ENCODE measurements around the gene RAPGEF5.

The RAPGEF5 gene

DNA sequence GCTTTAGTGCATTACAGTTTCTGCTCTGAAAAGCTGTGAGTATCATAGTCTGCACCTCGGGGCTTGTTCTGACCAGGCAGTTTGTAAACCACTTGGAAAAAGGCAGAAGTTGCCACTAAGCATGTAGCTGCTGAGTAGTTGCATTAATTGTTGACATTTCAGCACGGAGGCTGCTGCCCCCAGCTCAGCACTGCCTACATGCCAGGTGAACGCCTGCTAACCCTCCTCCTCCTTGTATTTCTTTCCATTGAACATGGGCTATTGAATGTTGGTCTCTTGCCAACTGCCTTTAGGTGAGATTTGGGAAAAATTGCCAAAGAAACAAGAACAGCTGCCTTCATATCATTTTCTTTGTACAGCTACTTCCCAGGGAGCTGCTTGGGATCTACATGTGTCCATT is 164.2 kb downstream of the RAPGEF5 start:
- Histone ChIP-seq H3K27me3 (ENCODE audit: control insufficient read depth, insufficient read depth, low read length) (peaks cover 39% of the 10 kb centered on the region), H3K36me3 (ENCODE audit: control insufficient read depth, insufficient read depth, low read length) (no peaks in the 10 kb centered on the region), H3K4me3 (ENCODE audit: low read depth, low read length) (peak overlapping the region; percentile 66), H3K9ac (ENCODE audit: low read depth, low read length) (no peak overlapping the region), H3K9me3 (ENCODE audit: control insufficient read depth, insufficient read depth, low read length) (no peaks in the 10 kb centered on the region), H3K4me1 (ENCODE audit: control insufficient read depth, insufficient read depth, low read length) (peaks cover 39% of the 10 kb centered on the region)

DNA sequence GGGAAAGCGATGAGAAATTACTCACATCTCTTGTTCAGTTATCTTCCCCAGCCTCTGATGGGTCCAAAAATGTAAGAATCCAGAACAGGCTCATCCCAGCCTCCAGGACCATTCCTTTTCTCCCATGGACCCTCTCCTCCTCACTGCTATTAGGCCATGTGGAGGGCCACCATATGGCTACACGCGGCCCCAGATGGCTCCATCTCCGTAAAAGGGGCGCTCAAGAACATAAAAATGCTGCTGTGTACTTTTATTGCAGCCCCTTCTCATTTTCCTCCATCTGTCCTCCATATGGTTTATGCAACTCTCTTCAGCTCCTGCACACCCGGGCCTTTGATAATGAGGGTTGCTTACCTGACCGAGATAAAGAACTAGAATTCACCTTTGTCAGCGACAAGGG is 166.2 kb downstream of the RAPGEF5 start:
- Histone ChIP-seq H3K9ac (ENCODE audit: low read depth, low read length) (no peak overlapping the region), H3K4me3 (ENCODE audit: low read depth, low read length) (no peak overlapping the region), H3K4me1 (ENCODE audit: control insufficient read depth, insufficient read depth, low read length) (peaks cover 29% of the 10 kb centered on the region), H3K36me3 (ENCODE audit: control insufficient read depth, insufficient read depth, low read length) (no peaks in the 10 kb centered on the region), H3K9me3 (ENCODE audit: control insufficient read depth, insufficient read depth, low read length) (no peaks in the 10 kb centered on the region), H3K27me3 (ENCODE audit: control insufficient read depth, insufficient read depth, low read length) (peaks cover 20% of the 10 kb centered on the region)

DNA sequence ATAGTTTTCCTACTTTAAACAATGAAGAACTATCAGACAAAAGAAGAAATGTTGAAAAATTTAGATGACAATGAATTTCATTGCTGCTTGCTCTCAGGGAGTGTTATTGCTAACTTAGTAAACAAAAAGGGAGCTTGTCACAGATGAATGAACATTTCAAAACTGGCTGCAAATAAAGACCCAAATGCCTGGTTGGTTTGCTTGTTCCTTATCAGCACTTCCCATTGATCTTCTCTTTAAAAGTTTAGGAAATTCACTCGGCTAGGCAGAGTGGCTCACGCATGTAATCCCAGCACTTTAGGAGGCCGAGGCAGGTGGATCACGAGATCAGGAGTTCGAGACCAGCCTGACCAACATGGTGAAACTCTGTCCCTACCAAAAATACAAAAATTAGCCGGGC is 167.2 kb downstream of the RAPGEF5 start:
- H3K36me3 ChIP-seq (ENCODE audit: control insufficient read depth, insufficient read depth, low read length), result no peaks in the 10 kb centered on the region

DNA sequence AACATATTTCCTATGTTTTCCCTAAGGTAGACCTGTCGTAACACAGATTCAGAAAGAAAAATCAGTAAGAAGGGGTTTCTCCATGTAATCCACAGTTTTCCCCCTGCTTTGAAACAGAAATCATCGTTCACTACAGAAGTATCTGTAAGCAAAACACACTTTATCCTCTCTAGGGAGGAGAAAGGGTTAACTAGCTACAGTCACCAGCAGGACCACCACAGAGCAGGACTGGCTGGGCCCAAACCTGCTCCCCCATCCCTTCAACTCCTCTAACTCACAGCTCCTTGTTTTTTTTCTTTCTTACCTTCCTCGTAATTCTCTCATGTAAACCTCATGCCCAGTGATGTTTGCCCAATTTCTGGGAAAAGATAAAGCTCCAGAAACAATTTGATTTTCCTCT is 167.7 kb downstream of the RAPGEF5 start:
- H3K27me3 ChIP-seq (ENCODE audit: control insufficient read depth, insufficient read depth, low read length), result peaks cover 9% of the 10 kb centered on the region
- H3K9me3 ChIP-seq (ENCODE audit: control insufficient read depth, insufficient read depth, low read length), result no peaks in the 10 kb centered on the region
- H3K4me3 ChIP-seq (ENCODE audit: low read depth, low read length), result no peak overlapping the region
- no peaks in the 10 kb centered on the region for H3K36me3 ChIP-seq (ENCODE audit: control insufficient read depth, insufficient read depth, low read length)
- H3K4me1 ChIP-seq (ENCODE audit: control insufficient read depth, insufficient read depth, low read length), result peaks cover 26% of the 10 kb centered on the region
- no peak overlapping the region for H3K9ac ChIP-seq (ENCODE audit: low read depth, low read length)

More for the DNA sequence above, 167.2 kb downstream of the RAPGEF5 start:
- Histone ChIP-seq H3K27me3 (ENCODE audit: control insufficient read depth, insufficient read depth, low read length) (peaks cover 11% of the 10 kb centered on the region), H3K4me1 (ENCODE audit: control insufficient read depth, insufficient read depth, low read length) (peaks cover 22% of the 10 kb centered on the region), H3K9ac (ENCODE audit: low read depth, low read length) (no peak overlapping the region), H3K4me3 (ENCODE audit: low read depth, low read length) (no peak overlapping the region), H3K9me3 (ENCODE audit: control insufficient read depth, insufficient read depth, low read length) (no peaks in the 10 kb centered on the region)

DNA sequence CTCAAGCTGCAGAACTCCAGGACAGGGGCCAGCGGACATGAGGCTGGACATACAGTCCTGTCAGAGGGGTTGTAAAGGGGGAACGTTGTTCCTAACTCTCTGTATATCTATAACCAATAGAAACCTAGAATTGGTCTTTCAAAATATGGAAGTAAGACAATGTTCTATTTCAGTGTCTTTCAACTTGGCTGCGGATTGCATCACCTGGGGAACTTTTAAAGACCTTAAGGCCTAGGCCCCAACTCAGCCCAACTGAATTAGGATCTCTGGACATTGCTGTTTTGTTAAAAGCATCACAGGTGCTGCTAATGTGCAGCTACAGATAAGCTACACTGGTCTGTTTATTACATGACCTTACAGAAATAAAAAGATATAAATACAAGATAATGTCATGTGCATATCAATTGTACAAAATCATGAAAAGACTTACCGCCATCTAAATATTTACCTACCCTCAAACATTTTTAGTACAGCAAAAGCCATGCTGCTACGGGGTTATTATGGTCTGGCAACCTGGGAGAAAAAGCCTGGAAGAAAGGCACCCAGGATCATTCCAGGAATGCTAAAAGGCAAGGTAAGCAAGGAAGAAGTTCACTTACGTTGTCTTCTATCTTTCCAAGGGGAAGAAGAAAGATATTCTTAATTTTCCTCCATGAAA is 169.1 kb downstream of the RAPGEF5 start:
- Histone ChIP-seq H3K4me3 (ENCODE audit: low read depth, low read length) (no peak overlapping the region), H3K9ac (ENCODE audit: low read depth, low read length) (no peak overlapping the region), H3K4me1 (ENCODE audit: control insufficient read depth, insufficient read depth, low read length) (peaks cover 18% of the 10 kb centered on the region), H3K36me3 (ENCODE audit: control insufficient read depth, insufficient read depth, low read length) (no peaks in the 10 kb centered on the region), H3K9me3 (ENCODE audit: control insufficient read depth, insufficient read depth, low read length) (no peaks in the 10 kb centered on the region), H3K27me3 (ENCODE audit: control insufficient read depth, insufficient read depth, low read length) (peaks cover 5% of the 10 kb centered on the region)

DNA sequence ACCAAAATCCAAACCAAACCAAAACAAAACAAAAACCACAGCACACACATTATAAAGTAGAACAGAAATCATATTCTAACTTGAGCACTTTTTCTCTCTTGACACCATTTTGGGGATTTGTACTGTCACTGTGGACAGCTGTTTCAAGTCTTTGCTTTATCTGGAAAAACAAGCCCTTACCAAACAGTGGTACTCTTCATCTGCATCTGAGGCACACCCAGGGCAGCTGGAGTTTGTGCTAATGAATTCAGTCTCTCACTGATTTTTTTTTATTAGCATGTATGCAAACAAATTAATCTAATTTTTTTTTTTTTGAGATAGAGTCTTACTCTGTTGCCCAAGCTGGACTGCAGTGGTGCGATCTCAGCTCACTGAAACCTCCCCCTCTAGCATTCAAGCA is 171.4 kb downstream of the RAPGEF5 start:
- H3K9me3 ChIP-seq (ENCODE audit: control insufficient read depth, insufficient read depth, low read length), result no peaks in the 10 kb centered on the region
- H3K36me3 ChIP-seq (ENCODE audit: control insufficient read depth, insufficient read depth, low read length), result no peaks in the 10 kb centered on the region
- H3K4me3 ChIP-seq (ENCODE audit: low read depth, low read length), result no peak overlapping the region
- H3K27me3 ChIP-seq (ENCODE audit: control insufficient read depth, insufficient read depth, low read length), result no peaks in the 10 kb centered on the region
- peaks cover 12% of the 10 kb centered on the region for H3K4me1 ChIP-seq (ENCODE audit: control insufficient read depth, insufficient read depth, low read length)
- no peak overlapping the region for H3K9ac ChIP-seq (ENCODE audit: low read depth, low read length)

DNA sequence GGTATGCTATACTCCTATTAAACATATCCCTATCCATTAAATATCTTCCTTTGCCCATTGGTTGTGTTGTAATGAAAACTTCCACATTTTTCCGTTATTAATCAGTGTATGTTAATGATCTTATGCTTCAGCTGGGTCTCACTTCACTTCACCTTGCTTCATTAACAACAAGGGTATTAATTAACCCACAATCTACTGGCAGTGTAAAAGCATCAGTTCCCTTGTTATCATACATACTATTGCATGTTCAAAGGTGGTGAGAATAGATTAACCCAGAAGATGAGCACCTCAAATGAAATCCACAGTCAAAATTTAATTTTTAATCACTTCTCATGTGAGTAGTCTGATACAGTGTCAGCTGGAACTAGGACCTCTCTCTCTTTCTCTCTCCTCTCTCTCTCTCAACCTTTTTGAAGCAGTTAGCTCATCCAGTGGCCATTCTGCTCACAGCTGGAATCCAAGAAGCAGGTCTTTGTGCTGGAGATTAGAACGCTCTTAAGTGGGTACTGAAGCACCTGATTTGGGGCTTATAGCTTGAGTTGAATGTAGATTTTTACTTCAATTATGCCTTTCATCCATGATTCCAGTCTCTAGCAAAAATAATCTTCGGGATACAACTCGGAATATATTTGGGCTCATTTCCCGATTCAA is 172.3 kb downstream of the RAPGEF5 start:
- no peaks in the 10 kb centered on the region for H3K36me3 ChIP-seq (ENCODE audit: control insufficient read depth, insufficient read depth, low read length)
- no peak overlapping the region for H3K4me3 ChIP-seq (ENCODE audit: low read depth, low read length)
- no peaks in the 10 kb centered on the region for H3K9me3 ChIP-seq (ENCODE audit: control insufficient read depth, insufficient read depth, low read length)
- no peak overlapping the region for H3K9ac ChIP-seq (ENCODE audit: low read depth, low read length)
- peaks cover 7% of the 10 kb centered on the region for H3K4me1 ChIP-seq (ENCODE audit: control insufficient read depth, insufficient read depth, low read length)
- no peaks in the 10 kb centered on the region for H3K27me3 ChIP-seq (ENCODE audit: control insufficient read depth, insufficient read depth, low read length)

DNA sequence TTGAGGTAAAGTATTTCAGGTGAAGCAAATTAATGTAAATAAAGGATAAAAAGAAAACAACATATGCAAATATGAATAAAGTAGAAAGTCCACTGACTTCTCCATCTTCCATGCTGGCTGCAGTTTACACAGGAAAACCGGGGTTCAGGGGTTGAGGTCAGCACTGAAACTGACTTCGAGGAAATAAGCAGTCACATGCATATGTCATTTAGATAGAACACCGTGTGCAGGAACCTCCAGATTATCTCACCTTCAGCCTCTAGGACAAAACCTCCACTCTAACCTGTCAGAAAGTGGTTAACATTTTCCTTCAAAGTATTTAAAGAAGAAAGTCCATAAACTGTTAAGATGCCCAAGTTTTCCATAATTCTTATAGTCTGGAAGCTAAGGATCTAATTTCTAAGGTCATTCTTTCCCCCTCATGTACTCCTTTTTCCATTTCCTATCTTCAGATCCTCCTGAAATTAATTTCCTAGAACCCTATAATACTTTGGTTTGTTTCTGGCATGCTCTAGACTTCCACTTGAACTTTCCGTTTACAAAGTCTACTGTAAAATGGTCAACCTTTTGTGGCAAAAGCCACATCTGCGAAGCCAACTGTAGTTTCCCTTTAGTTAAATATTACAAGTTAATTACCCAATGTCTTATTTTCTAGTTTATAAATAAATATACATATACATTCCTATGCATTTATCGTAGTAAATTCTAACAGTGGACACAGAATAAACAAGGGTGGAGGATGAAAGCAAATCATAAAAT is 173.3 kb downstream of the RAPGEF5 start:
- no peaks in the 10 kb centered on the region for H3K36me3 ChIP-seq (ENCODE audit: control insufficient read depth, insufficient read depth, low read length)
- H3K9ac ChIP-seq (ENCODE audit: low read depth, low read length), result no peak overlapping the region
- peaks cover 7% of the 10 kb centered on the region for H3K4me1 ChIP-seq (ENCODE audit: control insufficient read depth, insufficient read depth, low read length)
- H3K4me3 ChIP-seq (ENCODE audit: low read depth, low read length), result no peak overlapping the region
- H3K27me3 ChIP-seq (ENCODE audit: control insufficient read depth, insufficient read depth, low read length), result no peaks in the 10 kb centered on the region
- no peaks in the 10 kb centered on the region for H3K9me3 ChIP-seq (ENCODE audit: control insufficient read depth, insufficient read depth, low read length)

DNA sequence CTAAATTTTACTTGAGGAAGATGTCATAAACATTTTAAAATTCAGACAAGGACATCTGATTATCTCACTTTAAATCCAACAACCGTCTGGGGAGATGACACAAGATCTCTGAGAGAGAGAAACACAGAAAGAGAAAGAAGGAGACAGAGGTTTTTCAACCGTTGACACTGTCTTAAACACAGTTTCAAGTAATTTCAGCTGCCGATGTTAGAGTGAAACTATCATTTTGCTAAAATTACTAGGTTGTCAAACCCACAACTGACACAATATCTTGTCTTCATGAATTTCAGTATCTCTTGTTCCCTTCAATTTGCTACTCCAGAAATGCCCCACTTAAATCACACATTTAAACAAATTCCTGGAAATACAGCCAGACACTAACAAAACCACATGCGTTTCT is 174.8 kb downstream of the RAPGEF5 start:
- no peak overlapping the region for H3K9ac ChIP-seq (ENCODE audit: low read depth, low read length)
- H3K9me3 ChIP-seq (ENCODE audit: control insufficient read depth, insufficient read depth, low read length), result no peaks in the 10 kb centered on the region
- H3K4me1 ChIP-seq (ENCODE audit: control insufficient read depth, insufficient read depth, low read length), result peaks cover 7% of the 10 kb centered on the region
- no peaks in the 10 kb centered on the region for H3K36me3 ChIP-seq (ENCODE audit: control insufficient read depth, insufficient read depth, low read length)
- no peak overlapping the region for H3K4me3 ChIP-seq (ENCODE audit: low read depth, low read length)
- no peaks in the 10 kb centered on the region for H3K27me3 ChIP-seq (ENCODE audit: control insufficient read depth, insufficient read depth, low read length)

DNA sequence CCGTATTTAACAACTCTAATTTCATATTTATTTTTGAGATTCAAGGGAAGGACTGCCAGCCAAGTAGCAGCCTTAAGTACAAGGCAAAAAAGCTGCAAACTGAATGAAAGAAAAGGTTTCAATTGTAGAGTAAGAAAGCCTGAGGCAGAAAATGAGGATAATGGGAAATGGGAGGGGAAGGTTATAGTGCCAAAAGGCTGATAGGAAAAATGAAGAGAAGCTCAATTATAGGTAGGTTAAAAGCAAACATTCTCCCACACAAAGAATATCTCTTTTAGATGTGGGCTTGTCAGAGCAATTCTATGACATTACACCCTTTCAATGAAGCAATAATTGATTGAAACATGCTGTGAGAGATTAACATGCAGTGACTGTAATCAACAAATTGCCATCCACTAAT is 175.3 kb downstream of the RAPGEF5 start:
- Histone ChIP-seq H3K9me3 (ENCODE audit: control insufficient read depth, insufficient read depth, low read length) (no peaks in the 10 kb centered on the region), H3K4me1 (ENCODE audit: control insufficient read depth, insufficient read depth, low read length) (peaks cover 7% of the 10 kb centered on the region), H3K9ac (ENCODE audit: low read depth, low read length) (no peak overlapping the region)

DNA sequence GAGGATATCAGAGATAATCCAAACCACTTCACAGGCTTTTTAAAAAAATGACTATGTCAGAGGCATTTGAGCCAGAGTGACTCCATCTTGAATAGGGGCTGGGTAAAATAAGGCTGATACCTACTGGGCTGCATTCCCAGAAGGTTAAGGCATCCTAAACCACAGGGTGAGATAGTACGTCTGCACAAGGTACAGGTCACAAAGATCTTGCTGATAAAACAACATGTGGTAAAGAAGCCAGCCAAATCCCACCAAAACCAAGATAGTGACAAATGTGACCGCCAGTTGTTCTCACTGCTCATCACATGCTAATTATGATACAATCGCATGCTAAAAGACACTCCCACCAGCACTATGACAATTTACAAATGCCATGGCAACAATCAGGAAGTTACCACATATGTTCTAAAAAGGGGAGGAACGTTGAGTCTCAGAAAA is 177.5 kb downstream of the RAPGEF5 start:
- H3K27me3 ChIP-seq (ENCODE audit: control insufficient read depth, insufficient read depth, low read length), result no peaks in the 10 kb centered on the region
- H3K9me3 ChIP-seq (ENCODE audit: control insufficient read depth, insufficient read depth, low read length), result no peaks in the 10 kb centered on the region
- H3K36me3 ChIP-seq (ENCODE audit: control insufficient read depth, insufficient read depth, low read length), result no peaks in the 10 kb centered on the region

More for the DNA sequence above, 175.3 kb downstream of the RAPGEF5 start:
- H3K4me3 ChIP-seq (ENCODE audit: low read depth, low read length), result no peak overlapping the region
- H3K36me3 ChIP-seq (ENCODE audit: control insufficient read depth, insufficient read depth, low read length), result no peaks in the 10 kb centered on the region
- H3K27me3 ChIP-seq (ENCODE audit: control insufficient read depth, insufficient read depth, low read length), result no peaks in the 10 kb centered on the region

DNA sequence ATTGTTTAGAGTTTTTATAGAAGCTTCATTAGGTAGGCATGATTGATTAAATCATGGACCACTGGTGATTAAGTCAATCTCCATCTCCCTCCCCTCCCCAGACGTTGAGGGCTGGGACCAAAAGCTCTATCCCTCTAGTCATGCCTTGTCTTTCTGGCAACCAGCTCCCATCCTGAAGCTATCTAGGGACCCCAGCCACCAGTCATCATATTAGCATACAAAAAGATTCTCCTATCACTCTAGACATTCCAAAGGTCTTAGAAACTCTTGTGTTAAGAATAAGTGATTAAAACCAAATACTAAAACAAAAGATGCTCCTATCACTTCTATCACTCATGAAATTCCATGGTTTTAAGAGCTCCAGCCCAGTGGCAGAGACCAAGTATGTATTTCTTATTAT is 178.2 kb downstream of the RAPGEF5 start:
- peaks cover 1% of the 10 kb centered on the region for H3K4me1 ChIP-seq (ENCODE audit: control insufficient read depth, insufficient read depth, low read length)
- H3K9me3 ChIP-seq (ENCODE audit: control insufficient read depth, insufficient read depth, low read length), result no peaks in the 10 kb centered on the region
- H3K27me3 ChIP-seq (ENCODE audit: control insufficient read depth, insufficient read depth, low read length), result no peaks in the 10 kb centered on the region
- no peak overlapping the region for H3K9ac ChIP-seq (ENCODE audit: low read depth, low read length)
- no peaks in the 10 kb centered on the region for H3K36me3 ChIP-seq (ENCODE audit: control insufficient read depth, insufficient read depth, low read length)
- H3K4me3 ChIP-seq (ENCODE audit: low read depth, low read length), result no peak overlapping the region

More for the DNA sequence above, 177.5 kb downstream of the RAPGEF5 start:
- Histone ChIP-seq H3K9ac (ENCODE audit: low read depth, low read length) (no peak overlapping the region), H3K4me3 (ENCODE audit: low read depth, low read length) (no peak overlapping the region), H3K4me1 (ENCODE audit: control insufficient read depth, insufficient read depth, low read length) (peaks cover 5% of the 10 kb centered on the region)

All from iPS-15b (cell line).